Urinary bladder (tissue), 4 donors: ENCODE data around the gene OGDH. TPM values are rescaled to one million over a fixed set of nuclear protein-coding genes. Genes with fewer than 3 reads are reported as not detected.

ENCODE experiments used
- DNase-seq: peaks from one replicate; pipeline ENCODE4 v3.0.0-alpha.2; 2015; ENCODE audit errors: extremely low spot score
- H3K27ac ChIP-seq: one replicate; pipeline ENCODE4 v1.5.1; 2013; ENCODE audit warnings: low read depth, mild to moderate bottlenecking, moderate library complexity
- H3K36me3 ChIP-seq: one replicate; pipeline ENCODE4 v1.6.1; 2013; ENCODE audit warnings: mild to moderate bottlenecking, moderate library complexity; ENCODE audit not compliant: insufficient read depth
- H3K4me1 ChIP-seq: one replicate; pipeline ENCODE4 v1.6.1; 2013; ENCODE audit warnings: mild to moderate bottlenecking, moderate library complexity; ENCODE audit not compliant: insufficient read depth
- H3K4me3 ChIP-seq: one replicate; pipeline ENCODE4 v1.5.1; 2013; ENCODE audit warnings: low read depth, low read length
- WGBS: extraction: QIAGEN DNeasy Blood & Tissue Kit; methylation state at CpG from one replicate; pipeline ENCODE4 v1.1.7; 2013; 5-methylcytosine and 5-hydroxymethylcytosine counted together
- polyA plus RNA-seq: library from polyadenylated mRNA; stranded (reverse); fragments of 200-250 nt; gene quantifications from one replicate; pipeline ENCODE4 v1.2.3, GENCODE V29; 2013
- total RNA-seq: library from RNA; depleted of rRNA; stranded (reverse); fragments of >200 nt; gene quantifications from one replicate; pipeline ENCODE4 v1.2.3, GENCODE V29; 2014
- donor health status: healthy with polysubstance abuse.
- donor health status: healthy.

OGDH gene
- total and polyA plus RNA-seq, 2 donors = 43.1 to 83.5 TPM

DNA sequence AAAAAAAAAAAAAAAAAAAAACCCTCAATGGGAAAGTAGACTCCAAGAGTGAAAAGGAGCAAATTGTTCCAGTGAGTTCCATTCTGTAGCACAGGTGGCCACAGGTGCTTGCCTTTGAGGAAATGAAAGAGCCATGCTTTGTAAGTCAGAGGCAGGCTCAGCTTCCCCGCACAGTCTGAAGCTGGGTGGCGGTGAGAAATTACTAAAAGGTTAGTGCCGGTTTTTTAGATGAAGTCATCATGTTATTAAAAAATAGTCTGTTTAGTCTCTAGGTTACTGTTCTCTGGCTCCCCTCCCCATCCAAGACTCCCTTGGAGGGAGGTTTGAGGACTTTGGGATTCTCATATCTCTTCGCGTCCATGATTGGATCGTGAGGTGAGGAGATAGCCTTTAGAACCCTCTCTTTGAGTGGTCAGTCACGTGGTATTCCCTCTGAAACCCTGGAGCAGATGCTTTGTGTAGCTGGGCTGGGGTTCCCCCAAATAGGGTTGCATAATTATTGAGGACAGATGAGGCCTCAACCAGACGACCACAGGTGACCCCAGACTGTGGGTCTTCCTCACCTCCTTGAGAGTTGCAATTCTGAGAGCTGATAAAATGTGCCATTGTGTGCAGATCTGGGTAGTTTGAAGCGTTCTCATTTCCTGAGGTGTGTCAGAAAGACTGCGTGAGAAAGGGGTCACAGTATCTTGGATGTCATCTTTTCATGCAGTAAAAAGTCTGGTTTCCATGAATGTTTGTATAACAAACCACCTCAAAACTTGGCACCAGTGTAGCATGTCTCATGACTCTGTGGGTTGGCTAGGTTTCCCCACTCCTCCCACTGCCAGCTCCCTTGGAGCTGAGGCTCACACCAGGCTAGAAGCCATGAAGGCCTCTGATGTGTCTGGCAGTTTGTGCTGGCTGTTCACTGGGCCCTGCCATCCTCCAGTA, 27.1 kb downstream of the OGDH start:
- no peak for DNase-seq
- H3K4me3 ChIP-seq = no peak overlapping the region
- H3K36me3 ChIP-seq = no peaks in the 10 kb centered on the region
- 45% methylated on average over 10 of the region's 10 CpGs for WGBS
- H3K27ac ChIP-seq = peak overlapping the region; percentile 51
- H3K4me1 ChIP-seq = peaks cover 2% of the 10 kb centered on the region

- H3K4me1 ChIP-seq = peaks cover 2% of the 10 kb centered on the region
- no peaks in the 10 kb centered on the region for H3K36me3 ChIP-seq
- 63% methylated on average over 5 of the region's 5 CpGs for WGBS
- DNase-seq = no peak
- H3K4me3 ChIP-seq = no peak overlapping the region
- H3K27ac ChIP-seq = peak overlapping the region; percentile 51
Measured at GRCh38 chr7:44634187-44634838, 27.9 kb downstream of the OGDH start.

GRCh38 chr7:44634839-44635591, 28.6 kb downstream of the OGDH start:
- DNase-seq = no peak
- Histone ChIP-seq H3K4me1 (peaks cover 2% of the 10 kb centered on the region), H3K4me3 (no peak overlapping the region), H3K36me3 (no peaks in the 10 kb centered on the region), H3K27ac (peak overlapping the region; percentile 57)
- WGBS = 38% methylated on average over 14 of the region's 14 CpGs

- peaks cover 2% of the 10 kb centered on the region for H3K4me1 ChIP-seq
- 93% methylated on average over 3 of the region's 3 CpGs for WGBS
- H3K4me3 ChIP-seq = no peak overlapping the region
- no peak overlapping the region for H3K27ac ChIP-seq
- DNase-seq = no peak
- no peaks in the 10 kb centered on the region for H3K36me3 ChIP-seq
Measured at GRCh38 chr7:44636041-44636584, 29.7 kb downstream of the OGDH start.

- Histone ChIP-seq H3K4me3 (no peak overlapping the region), H3K27ac (no peak overlapping the region), H3K36me3 (no peaks in the 10 kb centered on the region), H3K4me1 (peaks cover 2% of the 10 kb centered on the region)
- no peak for DNase-seq
- 93% methylated on average over 2 of the region's 2 CpGs for WGBS
Measured at GRCh38 chr7:44636926-44637325, 30.5 kb downstream of the OGDH start.

GRCh38 chr7:44637788-44638594, 31.6 kb downstream of the OGDH start:
- H3K4me1 ChIP-seq = peaks cover 2% of the 10 kb centered on the region
- H3K27ac ChIP-seq = no peak overlapping the region
- H3K4me3 ChIP-seq = no peak overlapping the region
- H3K36me3 ChIP-seq = no peaks in the 10 kb centered on the region
- WGBS = 72% methylated on average over 8 of the region's 8 CpGs
- DNase-seq = no peak

- Histone ChIP-seq H3K4me3 (no peak overlapping the region), H3K27ac (peak overlapping the region; percentile 40), H3K4me1 (peaks cover 2% of the 10 kb centered on the region), H3K36me3 (no peaks in the 10 kb centered on the region)
- WGBS = 77% methylated on average over 5 of the region's 5 CpGs
- no peak for DNase-seq
Measured at GRCh38 chr7:44638611-44639557, 32.5 kb downstream of the OGDH start.

- WGBS = 28% methylated on average over 8 of the region's 8 CpGs
- Histone ChIP-seq H3K4me3 (no peak overlapping the region), H3K4me1 (peaks cover 2% of the 10 kb centered on the region)
Measured at GRCh38 chr7:44639671-44640321, 33.4 kb downstream of the OGDH start.

DNA sequence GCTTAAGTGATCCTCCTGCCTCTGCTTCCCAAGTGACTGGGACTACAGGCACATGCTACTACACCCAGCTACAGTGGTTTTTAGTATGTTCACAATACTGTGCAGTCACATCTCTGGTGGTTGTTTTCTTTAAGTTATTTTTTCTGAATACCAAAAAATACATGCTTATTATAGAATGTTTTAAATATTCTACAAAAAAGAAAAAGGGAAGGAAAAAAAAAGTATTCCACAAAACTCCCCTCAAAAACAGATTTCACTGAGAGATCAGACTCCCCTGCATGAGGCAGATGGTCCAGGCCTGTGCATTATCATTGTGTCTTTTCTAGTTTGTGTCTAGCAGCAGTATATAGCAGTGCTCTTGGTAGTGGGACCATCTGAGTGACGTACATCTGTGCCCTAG, 36.8 kb downstream of the OGDH start:
- Histone ChIP-seq H3K4me3 (no peak overlapping the region), H3K27ac (no peak overlapping the region), H3K4me1 (no peaks in the 10 kb centered on the region), H3K36me3 (no peaks in the 10 kb centered on the region)
- DNase-seq = no peak
- WGBS = 87% methylated on average over 1 of the region's 1 CpG

More at GRCh38 chr7:44639671-44640321, 33.4 kb downstream of the OGDH start:
- DNase-seq = no peak
- Histone ChIP-seq H3K36me3 (no peaks in the 10 kb centered on the region), H3K27ac (no peak overlapping the region)

- 96% methylated on average over 11 of the region's 11 CpGs for WGBS
- H3K36me3 ChIP-seq = no peaks in the 10 kb centered on the region
- no peak overlapping the region for H3K27ac ChIP-seq
Measured at GRCh38 chr7:44645254-44645653, 38.8 kb downstream of the OGDH start.

GRCh38 chr7:44645696-44646095, 39.3 kb downstream of the OGDH start:
- H3K36me3 ChIP-seq = no peaks in the 10 kb centered on the region
- H3K4me1 ChIP-seq = no peaks in the 10 kb centered on the region
- WGBS = 87% methylated on average over 2 of the region's 2 CpGs
- no peak for DNase-seq
- no peak overlapping the region for H3K4me3 ChIP-seq
- no peak overlapping the region for H3K27ac ChIP-seq

More at GRCh38 chr7:44645254-44645653, 38.8 kb downstream of the OGDH start:
- no peak for DNase-seq
- no peaks in the 10 kb centered on the region for H3K4me1 ChIP-seq
- no peak overlapping the region for H3K4me3 ChIP-seq
